Keratinocyte (primary cell): Measurements from ENCODE around the gene KCNN1.

Experiments
- CTCF ChIP-seq, 3 experiments: IDR thresholded peaks in 1 of 3; conservative IDR thresholded peaks in 1 of 3; optimal IDR thresholded peaks in 1 of 3; 2 replicates in 2 of 3; 3 replicates in 1 of 3; pipeline versions ENCODE3 to v1.5.1; 2011; ENCODE audit warnings: low read length in 3 of 3, mild to moderate bottlenecking in 3 of 3, moderate library complexity in 2 of 3, control low read depth in 1 of 3, inconsistent platforms in 1 of 3; ENCODE audit not compliant: insufficient read depth in 2 of 3; ENCODE audit errors: extremely low read depth in 1 of 3
- EZH2 ChIP-seq: IDR thresholded peaks from one replicate; pipeline ENCODE4 v1.6.1; 2012; ENCODE audit warnings: inconsistent platforms, mild to moderate bottlenecking, low read length, moderate library complexity

GRCh38 chr19:17999684-18000479, 33.0 kb downstream of the KCNN1 start:
- no peak for TF ChIP-seq CTCF (optimal IDR thresholded peaks at IDR 0.05 in 1 of 3, IDR thresholded peaks at IDR 0.05 in 1 of 3, conservative IDR thresholded peaks at IDR 0.05 in 1 of 3; ENCODE audit: extremely low read depth in 1 of 3, insufficient read depth in 2 of 3, low read length in 3 of 3)
- TF ChIP-seq EZH2 = no peak
